WTC11 (cell line): ENCODE measurements around the gene JCAD. TPM values are rescaled to one million over a fixed set of nuclear protein-coding genes. Genes with fewer than 3 reads are reported as not detected.

Experiments
- ATAC-seq: fragments of 200-7000 bp; cut with Tn5 transposase; 2 replicates; pipeline ENCODE4 v1.10.0; 2021; ENCODE audit warnings: mild to moderate bottlenecking, moderate library complexity
- CTCF ChIA-PET: fragments of 300-600 bp; sonication (Branson Sonifier 250); formaldehyde crosslinking; loops from one replicate; lab custom pipeline; 2021; ENCODE audit warnings: antibody characterized with exemption; lab: Charles Lee
- POLR2A ChIA-PET: fragments of 350-600 bp; sonication (Branson Sonifier 250); formaldehyde crosslinking; loops from one replicate; lab custom pipeline; 2021; ENCODE audit warnings: antibody characterized with exemption; lab: Charles Lee
- DNase-seq: peaks from one replicate; pipeline ENCODE4 v3.0.0; 2021; ENCODE audit warnings: low spot score
- H3K27ac Mint-ChIP-seq: 2 replicates; pipeline ENCODE4 v1.8.0; 2021; ENCODE audit warnings: mixed read lengths
- H3K27me3 Mint-ChIP-seq: 2 replicates; pipeline ENCODE4 v1.8.0; 2021; ENCODE audit warnings: low read depth, mild to moderate bottlenecking, moderate library complexity, mixed read lengths
- H3K36me3 Mint-ChIP-seq: 2 replicates; pipeline ENCODE4 v1.8.0; 2021; ENCODE audit warnings: mixed read lengths
- H3K4me1 Mint-ChIP-seq: 2 replicates; pipeline ENCODE4 v1.8.0; 2022; ENCODE audit warnings: mixed read lengths
- H3K4me3 Mint-ChIP-seq: 2 replicates; pipeline ENCODE4 v1.8.0; 2021; ENCODE audit warnings: mild to moderate bottlenecking, moderate library complexity, mixed read lengths
- H3K9me3 Mint-ChIP-seq: 2 replicates; pipeline ENCODE4 v1.8.0; 2021; ENCODE audit warnings: mixed read lengths
- EMX1 ChIP-seq: fragments of 250-450 bp; sonication (Bioruptor Pico); IDR thresholded peaks from 2 replicates; pipeline ENCODE4 v1.8.0; 2021; ENCODE audit warnings: mild to moderate bottlenecking
- FOXJ3 ChIP-seq: sonication (generic); formaldehyde crosslinking; IDR thresholded peaks from 2 replicates; pipeline ENCODE4 v1.9.0; 2021; ENCODE audit warnings: missing genetic modification reagents, mild to moderate bottlenecking, borderline replicate concordance
- FOXK1 ChIP-seq: sonication (generic); formaldehyde crosslinking; IDR thresholded peaks from 2 replicates; pipeline ENCODE4 v1.8.0; 2022; ENCODE audit warnings: mild to moderate bottlenecking, moderate library complexity, missing genetic modification reagents
- GABPB1 ChIP-seq: sonication (generic); formaldehyde crosslinking; IDR thresholded peaks from 2 replicates; pipeline ENCODE4 v1.8.1; 2023; ENCODE audit warnings: mild to moderate bottlenecking, missing genetic modification reagents
- SOX15 ChIP-seq: fragments of 250-450 bp; sonication (Bioruptor Pico); IDR thresholded peaks from 2 replicates; pipeline ENCODE4 v1.9.0; 2021; ENCODE audit warnings: mild to moderate bottlenecking
- SP1 ChIP-seq: sonication (generic); formaldehyde crosslinking; conservative IDR thresholded peaks from 2 replicates; pipeline ENCODE4 v1.8.1; 2022; ENCODE audit warnings: missing genetic modification reagents
- TEAD1 ChIP-seq: sonication (generic); formaldehyde crosslinking; IDR thresholded peaks from 2 replicates; pipeline ENCODE4 v1.8.0; 2022; ENCODE audit warnings: mild to moderate bottlenecking, missing genetic modification reagents
- TEAD4 ChIP-seq: sonication (generic); formaldehyde crosslinking; IDR thresholded peaks from 2 replicates; pipeline ENCODE4 v1.8.0; 2022; ENCODE audit warnings: mild to moderate bottlenecking, missing genetic modification reagents
- total RNA-seq: library from RNA; stranded (reverse); gene quantifications from 3 replicates; pipeline ENCODE4 v1.2.3, GENCODE V29; 2021
- TF ChIP-seq, protein P1 (sequence below): sonication (generic); formaldehyde crosslinking; IDR thresholded peaks from 2 replicates; pipeline ENCODE4 v1.8.1; 2023; ENCODE audit warnings: mild to moderate bottlenecking, moderate library complexity, missing genetic modification reagents
- TF ChIP-seq, protein P2 (sequence below): sonication (generic); formaldehyde crosslinking; IDR thresholded peaks from 2 replicates; pipeline ENCODE4 v1.8.1; 2022; ENCODE audit warnings: low read depth, mild to moderate bottlenecking, moderate library complexity, missing genetic modification reagents, borderline replicate concordance
- TF ChIP-seq, protein P3 (sequence below): sonication (generic); formaldehyde crosslinking; IDR thresholded peaks from 2 replicates; pipeline ENCODE4 v1.8.0; 2023; ENCODE audit warnings: missing genetic modification reagents
- TF ChIP-seq, protein P4 (sequence below): sonication (generic); formaldehyde crosslinking; IDR thresholded peaks from 2 replicates; pipeline ENCODE4 v1.8.1; 2023; ENCODE audit warnings: mild to moderate bottlenecking, missing genetic modification reagents, borderline replicate concordance
- TF ChIP-seq, protein P5 (sequence below): sonication (generic); formaldehyde crosslinking; IDR thresholded peaks from 2 replicates; pipeline ENCODE4 v1.8.1; 2022; ENCODE audit warnings: missing genetic modification reagents, borderline replicate concordance
- TF ChIP-seq, protein P6 (sequence below): fragments of 200-600 bp; IDR thresholded peaks from 2 replicates; pipeline ENCODE4 v1.8.0; 2022; ENCODE audit warnings: antibody characterized with exemption
- TF ChIP-seq, protein P7 (sequence below): sonication (generic); formaldehyde crosslinking; IDR thresholded peaks from 2 replicates; pipeline ENCODE4 v1.8.0; 2022; ENCODE audit warnings: mild to moderate bottlenecking, missing genetic modification reagents
- TF ChIP-seq, protein P8 (sequence below): sonication (generic); formaldehyde crosslinking; IDR thresholded peaks from 2 replicates; pipeline ENCODE4 v1.8.0; 2022; ENCODE audit warnings: mild to moderate bottlenecking, missing genetic modification reagents

The JCAD gene
- total RNA-seq, 1 experiment from 2014 or later = 1.8 TPM

DNA sequence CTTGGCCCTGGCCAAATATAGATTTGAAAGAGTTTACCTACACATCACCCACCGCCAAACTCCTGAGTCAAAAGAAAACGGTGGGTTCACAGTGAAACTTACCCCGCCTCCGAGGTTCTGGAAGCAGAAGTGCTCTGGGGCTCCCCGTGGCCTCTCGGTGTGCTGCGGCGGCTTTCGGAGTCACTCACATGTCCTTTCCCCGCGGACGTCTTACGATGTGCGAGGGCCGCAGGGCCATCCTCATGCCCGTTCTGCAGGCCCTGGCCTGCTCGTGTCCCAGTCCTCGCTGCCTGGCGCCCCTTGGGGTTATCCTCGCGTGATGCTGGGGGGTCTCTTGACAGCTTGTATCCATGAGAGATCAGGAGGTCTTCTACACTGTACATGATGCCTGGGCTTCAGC lies 12.0 kb downstream of the JCAD start:
- ChIA-PET CTCF (no interaction called here), POLR2A (no interaction called here)
- ATAC-seq (no peak), DNase-seq (no peak)
- Mint-ChIP-seq H3K36me3 (no peaks in the 10 kb centered on the region), H3K4me3 (no peak overlapping the region), H3K9me3 (no peaks in the 10 kb centered on the region), H3K4me1 (peaks cover 28% of the 10 kb centered on the region), H3K27ac (no peak overlapping the region), H3K27me3 (no peaks in the 10 kb centered on the region)
- TF ChIP-seq, protein P1, sequence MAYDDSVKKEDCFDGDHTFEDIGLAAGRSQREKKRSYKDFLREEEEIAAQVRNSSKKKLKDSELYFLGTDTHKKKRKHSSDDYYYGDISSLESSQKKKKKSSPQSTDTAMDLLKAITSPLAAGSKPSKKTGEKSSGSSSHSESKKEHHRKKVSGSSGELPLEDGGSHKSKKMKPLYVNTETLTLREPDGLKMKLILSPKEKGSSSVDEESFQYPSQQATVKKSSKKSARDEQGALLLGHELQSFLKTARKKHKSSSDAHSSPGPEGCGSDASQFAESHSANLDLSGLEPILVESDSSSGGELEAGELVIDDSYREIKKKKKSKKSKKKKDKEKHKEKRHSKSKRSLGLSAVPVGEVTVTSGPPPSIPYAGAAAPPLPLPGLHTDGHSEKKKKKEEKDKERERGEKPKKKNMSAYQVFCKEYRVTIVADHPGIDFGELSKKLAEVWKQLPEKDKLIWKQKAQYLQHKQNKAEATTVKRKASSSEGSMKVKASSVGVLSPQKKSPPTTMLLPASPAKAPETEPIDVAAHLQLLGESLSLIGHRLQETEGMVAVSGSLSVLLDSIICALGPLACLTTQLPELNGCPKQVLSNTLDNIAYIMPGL = no peak
- no peak for TF ChIP-seq EMX1 (CRISPR knock-in tag)
- TF ChIP-seq, protein P2, sequence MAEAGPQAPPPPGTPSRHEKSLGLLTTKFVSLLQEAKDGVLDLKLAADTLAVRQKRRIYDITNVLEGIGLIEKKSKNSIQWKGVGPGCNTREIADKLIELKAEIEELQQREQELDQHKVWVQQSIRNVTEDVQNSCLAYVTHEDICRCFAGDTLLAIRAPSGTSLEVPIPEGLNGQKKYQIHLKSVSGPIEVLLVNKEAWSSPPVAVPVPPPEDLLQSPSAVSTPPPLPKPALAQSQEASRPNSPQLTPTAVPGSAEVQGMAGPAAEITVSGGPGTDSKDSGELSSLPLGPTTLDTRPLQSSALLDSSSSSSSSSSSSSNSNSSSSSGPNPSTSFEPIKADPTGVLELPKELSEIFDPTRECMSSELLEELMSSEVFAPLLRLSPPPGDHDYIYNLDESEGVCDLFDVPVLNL (CRISPR knock-in tag) = no peak
- TF ChIP-seq TEAD4 (CRISPR knock-in tag) = no peak
- TF ChIP-seq GABPB1 (CRISPR knock-in tag) = no peak
- TF ChIP-seq, protein P3, sequence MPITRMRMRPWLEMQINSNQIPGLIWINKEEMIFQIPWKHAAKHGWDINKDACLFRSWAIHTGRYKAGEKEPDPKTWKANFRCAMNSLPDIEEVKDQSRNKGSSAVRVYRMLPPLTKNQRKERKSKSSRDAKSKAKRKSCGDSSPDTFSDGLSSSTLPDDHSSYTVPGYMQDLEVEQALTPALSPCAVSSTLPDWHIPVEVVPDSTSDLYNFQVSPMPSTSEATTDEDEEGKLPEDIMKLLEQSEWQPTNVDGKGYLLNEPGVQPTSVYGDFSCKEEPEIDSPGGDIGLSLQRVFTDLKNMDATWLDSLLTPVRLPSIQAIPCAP (CRISPR knock-in tag) = no peak
- no peak for TF ChIP-seq FOXJ3 (CRISPR knock-in tag)
- TF ChIP-seq, protein P4, sequence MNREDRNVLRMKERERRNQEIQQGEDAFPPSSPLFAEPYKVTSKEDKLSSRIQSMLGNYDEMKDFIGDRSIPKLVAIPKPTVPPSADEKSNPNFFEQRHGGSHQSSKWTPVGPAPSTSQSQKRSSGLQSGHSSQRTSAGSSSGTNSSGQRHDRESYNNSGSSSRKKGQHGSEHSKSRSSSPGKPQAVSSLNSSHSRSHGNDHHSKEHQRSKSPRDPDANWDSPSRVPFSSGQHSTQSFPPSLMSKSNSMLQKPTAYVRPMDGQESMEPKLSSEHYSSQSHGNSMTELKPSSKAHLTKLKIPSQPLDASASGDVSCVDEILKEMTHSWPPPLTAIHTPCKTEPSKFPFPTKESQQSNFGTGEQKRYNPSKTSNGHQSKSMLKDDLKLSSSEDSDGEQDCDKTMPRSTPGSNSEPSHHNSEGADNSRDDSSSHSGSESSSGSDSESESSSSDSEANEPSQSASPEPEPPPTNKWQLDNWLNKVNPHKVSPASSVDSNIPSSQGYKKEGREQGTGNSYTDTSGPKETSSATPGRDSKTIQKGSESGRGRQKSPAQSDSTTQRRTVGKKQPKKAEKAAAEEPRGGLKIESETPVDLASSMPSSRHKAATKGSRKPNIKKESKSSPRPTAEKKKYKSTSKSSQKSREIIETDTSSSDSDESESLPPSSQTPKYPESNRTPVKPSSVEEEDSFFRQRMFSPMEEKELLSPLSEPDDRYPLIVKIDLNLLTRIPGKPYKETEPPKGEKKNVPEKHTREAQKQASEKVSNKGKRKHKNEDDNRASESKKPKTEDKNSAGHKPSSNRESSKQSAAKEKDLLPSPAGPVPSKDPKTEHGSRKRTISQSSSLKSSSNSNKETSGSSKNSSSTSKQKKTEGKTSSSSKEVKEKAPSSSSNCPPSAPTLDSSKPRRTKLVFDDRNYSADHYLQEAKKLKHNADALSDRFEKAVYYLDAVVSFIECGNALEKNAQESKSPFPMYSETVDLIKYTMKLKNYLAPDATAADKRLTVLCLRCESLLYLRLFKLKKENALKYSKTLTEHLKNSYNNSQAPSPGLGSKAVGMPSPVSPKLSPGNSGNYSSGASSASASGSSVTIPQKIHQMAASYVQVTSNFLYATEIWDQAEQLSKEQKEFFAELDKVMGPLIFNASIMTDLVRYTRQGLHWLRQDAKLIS (CRISPR knock-in tag) = no peak
- no peak for TF ChIP-seq FOXK1 (CRISPR knock-in tag)
- no peak for TF ChIP-seq SOX15 (CRISPR knock-in tag)

DNA sequence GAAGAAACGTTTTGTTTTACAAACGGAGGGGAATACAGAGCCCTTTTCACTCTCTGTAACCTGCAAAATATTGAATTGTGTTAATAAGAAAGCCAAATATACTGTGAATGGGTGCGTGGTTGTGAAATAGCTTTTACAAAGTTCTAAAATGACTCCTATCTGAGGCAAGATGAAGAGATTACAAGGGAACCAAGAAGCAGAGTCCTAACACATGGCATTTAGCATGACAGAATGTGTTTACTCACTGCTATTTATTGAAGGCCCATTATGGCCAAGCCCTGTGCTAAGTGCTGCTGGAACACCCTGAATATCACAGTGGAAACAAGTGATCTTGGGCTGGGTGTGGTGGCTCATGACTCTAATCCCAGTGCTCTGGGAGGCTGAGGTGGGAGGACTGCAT lies 12.9 kb downstream of the JCAD start:
- no peak for ATAC-seq
- no peak overlapping the region for H3K27ac Mint-ChIP-seq

More for the DNA sequence above, 12.9 kb downstream of the JCAD start:
- peaks cover 32% of the 10 kb centered on the region for H3K4me1 Mint-ChIP-seq
- no peak for DNase-seq
- ChIA-PET POLR2A (no interaction called here), CTCF (no interaction called here)
- no peak for TF ChIP-seq GABPB1 (CRISPR knock-in tag)
- TF ChIP-seq SP1 (CRISPR knock-in tag) = no peak
- TF ChIP-seq, protein P5, sequence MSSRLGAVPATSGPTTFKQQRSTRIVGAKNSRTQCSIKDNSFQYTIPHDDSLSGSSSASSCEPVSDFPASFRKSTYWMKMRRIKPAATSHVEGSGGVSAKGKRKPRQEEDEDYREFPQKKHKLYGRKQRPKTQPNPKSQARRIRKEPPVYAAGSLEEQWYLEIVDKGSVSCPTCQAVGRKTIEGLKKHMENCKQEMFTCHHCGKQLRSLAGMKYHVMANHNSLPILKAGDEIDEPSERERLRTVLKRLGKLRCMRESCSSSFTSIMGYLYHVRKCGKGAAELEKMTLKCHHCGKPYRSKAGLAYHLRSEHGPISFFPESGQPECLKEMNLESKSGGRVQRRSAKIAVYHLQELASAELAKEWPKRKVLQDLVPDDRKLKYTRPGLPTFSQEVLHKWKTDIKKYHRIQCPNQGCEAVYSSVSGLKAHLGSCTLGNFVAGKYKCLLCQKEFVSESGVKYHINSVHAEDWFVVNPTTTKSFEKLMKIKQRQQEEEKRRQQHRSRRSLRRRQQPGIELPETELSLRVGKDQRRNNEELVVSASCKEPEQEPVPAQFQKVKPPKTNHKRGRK (CRISPR knock-in tag) = no peak
- TF ChIP-seq SOX15 (CRISPR knock-in tag) = no peak
- TF ChIP-seq, protein P6, sequence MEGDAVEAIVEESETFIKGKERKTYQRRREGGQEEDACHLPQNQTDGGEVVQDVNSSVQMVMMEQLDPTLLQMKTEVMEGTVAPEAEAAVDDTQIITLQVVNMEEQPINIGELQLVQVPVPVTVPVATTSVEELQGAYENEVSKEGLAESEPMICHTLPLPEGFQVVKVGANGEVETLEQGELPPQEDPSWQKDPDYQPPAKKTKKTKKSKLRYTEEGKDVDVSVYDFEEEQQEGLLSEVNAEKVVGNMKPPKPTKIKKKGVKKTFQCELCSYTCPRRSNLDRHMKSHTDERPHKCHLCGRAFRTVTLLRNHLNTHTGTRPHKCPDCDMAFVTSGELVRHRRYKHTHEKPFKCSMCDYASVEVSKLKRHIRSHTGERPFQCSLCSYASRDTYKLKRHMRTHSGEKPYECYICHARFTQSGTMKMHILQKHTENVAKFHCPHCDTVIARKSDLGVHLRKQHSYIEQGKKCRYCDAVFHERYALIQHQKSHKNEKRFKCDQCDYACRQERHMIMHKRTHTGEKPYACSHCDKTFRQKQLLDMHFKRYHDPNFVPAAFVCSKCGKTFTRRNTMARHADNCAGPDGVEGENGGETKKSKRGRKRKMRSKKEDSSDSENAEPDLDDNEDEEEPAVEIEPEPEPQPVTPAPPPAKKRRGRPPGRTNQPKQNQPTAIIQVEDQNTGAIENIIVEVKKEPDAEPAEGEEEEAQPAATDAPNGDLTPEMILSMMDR = no peak
- TF ChIP-seq FOXK1 (CRISPR knock-in tag) = no peak
- TF ChIP-seq TEAD1 (CRISPR knock-in tag) = no peak
- TF ChIP-seq, protein P7, sequence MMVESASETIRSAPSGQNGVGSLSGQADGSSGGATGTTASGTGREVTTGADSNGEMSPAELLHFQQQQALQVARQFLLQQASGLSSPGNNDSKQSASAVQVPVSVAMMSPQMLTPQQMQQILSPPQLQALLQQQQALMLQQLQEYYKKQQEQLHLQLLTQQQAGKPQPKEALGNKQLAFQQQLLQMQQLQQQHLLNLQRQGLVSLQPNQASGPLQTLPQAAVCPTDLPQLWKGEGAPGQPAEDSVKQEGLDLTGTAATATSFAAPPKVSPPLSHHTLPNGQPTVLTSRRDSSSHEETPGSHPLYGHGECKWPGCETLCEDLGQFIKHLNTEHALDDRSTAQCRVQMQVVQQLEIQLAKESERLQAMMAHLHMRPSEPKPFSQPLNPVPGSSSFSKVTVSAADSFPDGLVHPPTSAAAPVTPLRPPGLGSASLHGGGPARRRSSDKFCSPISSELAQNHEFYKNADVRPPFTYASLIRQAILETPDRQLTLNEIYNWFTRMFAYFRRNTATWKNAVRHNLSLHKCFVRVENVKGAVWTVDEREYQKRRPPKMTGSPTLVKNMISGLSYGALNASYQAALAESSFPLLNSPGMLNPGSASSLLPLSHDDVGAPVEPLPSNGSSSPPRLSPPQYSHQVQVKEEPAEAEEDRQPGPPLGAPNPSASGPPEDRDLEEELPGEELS (CRISPR knock-in tag) = no peak
- TF ChIP-seq, protein P8, sequence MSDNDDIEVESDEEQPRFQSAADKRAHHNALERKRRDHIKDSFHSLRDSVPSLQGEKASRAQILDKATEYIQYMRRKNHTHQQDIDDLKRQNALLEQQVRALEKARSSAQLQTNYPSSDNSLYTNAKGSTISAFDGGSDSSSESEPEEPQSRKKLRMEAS = no peak
- no peaks in the 10 kb centered on the region for H3K9me3 Mint-ChIP-seq
- no peaks in the 10 kb centered on the region for H3K27me3 Mint-ChIP-seq
- no peak overlapping the region for H3K4me3 Mint-ChIP-seq
- H3K36me3 Mint-ChIP-seq = no peaks in the 10 kb centered on the region
